Measurements from ENCODE around the gene ZNF629.

DNA sequence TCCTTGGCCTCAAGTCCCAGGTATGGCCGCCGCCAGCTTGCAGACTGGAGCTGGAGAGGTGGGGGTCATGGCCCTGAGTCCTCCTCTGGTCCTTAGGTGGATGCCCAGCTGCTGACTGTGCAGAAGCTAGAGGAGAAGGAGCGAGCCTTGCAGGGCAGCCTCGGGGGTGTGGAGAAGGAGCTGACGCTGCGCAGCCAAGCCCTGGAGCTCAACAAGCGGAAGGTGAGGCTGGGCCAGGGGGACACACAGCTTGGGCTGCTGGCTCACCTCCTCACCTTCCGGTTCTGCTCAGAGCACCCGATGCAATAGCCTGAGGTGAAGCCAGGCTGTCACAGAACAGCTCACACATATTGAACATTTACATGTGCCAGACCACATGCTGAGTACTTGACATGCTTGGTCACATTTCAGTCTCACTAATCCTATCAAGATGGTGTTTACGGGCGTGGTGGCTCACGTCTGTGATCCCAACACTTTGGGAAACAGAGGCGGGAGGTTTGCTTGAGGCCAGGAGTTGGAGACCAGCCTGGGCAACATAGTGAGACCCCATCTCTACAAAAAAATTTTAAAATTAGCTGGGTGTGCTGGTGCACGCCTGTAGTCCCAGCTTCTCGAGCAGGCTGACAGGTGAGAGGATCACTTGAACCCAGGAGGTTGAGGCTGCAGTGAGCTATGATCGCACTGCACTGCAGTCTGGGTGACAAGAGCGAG, 17.5 kb downstream of the ZNF629 start:
- TF ChIP-seq EZH2phosphoT487 (IDR thresholded peaks at IDR 0.05; ENCODE audit: insufficient read depth, low read depth) (no peak), EZH2 (IDR thresholded peaks at IDR 0.05; ENCODE audit: insufficient read depth, poor library complexity, severe bottlenecking) (no peak)
